ENCODE data around the gene SOX15.
A peak's percentile ranks its signal among the peaks of the same experiment; 100 is the strongest.

Gene SOX15

GRCh38 chr17:7556627-7557026 lies 33.3 kb downstream of the SOX15 start:
- DNase-seq, result no peak

- DNase-seq, result no peak
Measured at GRCh38 chr17:7555320-7555948, 34.5 kb downstream of the SOX15 start.

DNA sequence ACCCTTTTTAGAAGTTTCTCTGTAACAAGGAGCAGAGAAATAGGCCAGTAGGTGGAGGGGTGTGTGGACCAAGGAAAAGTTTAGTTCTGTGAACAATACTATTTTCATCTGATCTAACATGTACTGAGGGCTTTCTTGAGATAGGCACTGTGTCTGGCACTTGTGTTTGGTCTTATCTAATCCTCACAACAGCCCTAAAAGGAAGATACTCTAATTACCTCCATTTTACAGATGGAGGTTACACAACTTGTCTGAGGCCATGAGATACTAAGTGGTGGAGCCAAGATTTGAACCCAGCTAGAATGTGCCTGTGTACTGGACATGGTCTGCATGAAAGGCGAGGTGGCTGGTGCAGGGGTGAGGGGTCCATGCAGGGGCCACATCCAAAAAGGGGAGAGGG lies 36.5 kb downstream of the SOX15 start:
- DNase-seq, result no peak

- peak; percentile 53 for DNase-seq
Measured at GRCh38 chr17:7552621-7553051, 37.3 kb downstream of the SOX15 start.

- peak in 1 of 2 experiments; percentile 24 for DNase-seq
Measured at GRCh38 chr17:7551396-7551795, 38.5 kb downstream of the SOX15 start.

- DNase-seq, result no peak
Measured at GRCh38 chr17:7550344-7550743, 39.5 kb downstream of the SOX15 start.

DNA sequence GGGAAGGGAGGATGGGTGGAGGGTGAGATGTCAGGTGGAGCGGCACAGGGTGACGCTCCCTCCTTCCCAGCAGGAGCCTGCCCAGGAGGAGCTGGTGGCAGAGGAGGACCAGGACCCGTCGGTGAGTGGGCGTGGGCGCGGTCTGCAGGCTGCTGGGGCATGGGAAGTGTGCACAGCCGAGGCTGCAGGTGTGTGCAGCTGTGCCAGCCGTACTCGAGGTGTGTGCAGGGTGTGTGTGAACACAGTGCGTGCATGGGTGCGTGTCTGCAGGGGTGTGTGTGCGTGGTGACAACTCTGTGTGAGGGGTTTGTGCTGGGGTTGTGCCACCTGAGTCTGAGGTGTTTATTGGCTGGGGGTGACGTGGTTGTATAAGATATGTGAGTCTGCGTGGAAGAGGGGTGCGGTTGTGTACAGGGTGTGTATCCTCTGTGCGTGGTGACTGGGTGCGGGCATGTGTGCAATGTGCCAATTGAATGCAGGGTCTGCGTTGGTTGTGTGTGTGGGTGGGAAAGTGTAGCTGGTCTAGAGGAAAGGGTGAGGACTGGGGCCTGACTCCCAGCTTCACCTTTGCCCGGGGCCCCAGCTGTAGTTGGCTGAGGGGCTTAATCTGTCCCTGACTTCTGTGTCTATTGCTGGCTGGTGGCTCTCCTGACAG lies 40.4 kb downstream of the SOX15 start:
- DNase-seq, result peak in 1 of 2 experiments; percentile 66

GRCh38 chr17:7548585-7549400 lies 41.1 kb downstream of the SOX15 start, which contains the start of gene TNFSF12:
TNFSF12 (plus strand) TSS chr17:7549058; CDS start chr17:7549154, 96 bp downstream.
- peak; percentile 59 to 71 for DNase-seq

- DNase-seq, result no peak
Measured at GRCh38 chr17:7544911-7545310, 45.0 kb downstream of the SOX15 start.

DNA sequence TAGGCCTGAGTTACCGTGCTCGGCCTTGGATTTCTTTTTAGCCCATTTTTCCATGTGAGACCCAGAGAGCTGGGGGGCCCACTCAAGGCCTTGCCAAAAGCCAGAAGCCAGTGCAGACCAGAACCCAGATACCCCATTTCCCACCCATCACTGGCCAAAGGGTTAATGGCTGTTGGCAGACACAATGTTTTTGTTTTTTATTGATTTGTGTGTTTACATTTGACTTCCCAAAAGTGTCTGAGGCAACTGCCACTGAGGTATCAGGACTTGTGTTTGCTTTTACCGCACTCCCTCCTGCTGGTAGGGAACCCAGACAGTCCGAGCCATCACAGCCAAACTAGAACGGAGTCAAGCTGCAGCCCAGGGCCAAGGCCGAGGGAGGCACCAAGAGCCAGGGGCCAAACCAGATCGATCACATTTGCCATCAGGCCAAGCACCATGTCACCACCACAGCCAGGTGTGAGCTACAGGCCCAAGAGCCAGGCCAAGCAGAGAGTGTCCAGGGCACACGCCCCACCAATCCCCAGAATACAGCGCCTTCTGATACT lies 48.7 kb downstream of the SOX15 start:
- DNase-seq, result no peak

GRCh38 chr17:7538891-7539545 lies 50.9 kb downstream of the SOX15 start:
- no peak for DNase-seq

Measured in activated T-cell treated with anti-CD3 and anti-CD28 coated beads, Interleukin-2, amount 50 U/mL, for 48 hours (primary cell).